Upper lobe of left lung (tissue), 4 donors: ENCODE data around the gene UGT1A4.

ENCODE experiments used
- CTCF ChIP-seq, 6 experiments: fragments of 450-650 bp in 4 of 6; fragments of 200-600 bp in 2 of 6; sonication (generic) in 2 of 6; IDR thresholded peaks; one replicate each; pipeline ENCODE4 v1.5.1; 2016 to 2019; ENCODE audit warnings: antibody characterized with exemption in 6 of 6
- POLR2A ChIP-seq, 4 donors: fragments of 450-650 bp; IDR thresholded peaks; one replicate each; pipeline ENCODE4 v1.5.1; 2016 to 2017; ENCODE audit warnings: antibody characterized with exemption in 4 of 4, mild to moderate bottlenecking in 2 of 4
- POLR2AphosphoS5 ChIP-seq, 2 donors: sonication (generic); formaldehyde crosslinking; IDR thresholded peaks; one replicate each; pipeline ENCODE4 v1.5.1; 2017; ENCODE audit warnings: antibody characterized with exemption in 2 of 2

DNA sequence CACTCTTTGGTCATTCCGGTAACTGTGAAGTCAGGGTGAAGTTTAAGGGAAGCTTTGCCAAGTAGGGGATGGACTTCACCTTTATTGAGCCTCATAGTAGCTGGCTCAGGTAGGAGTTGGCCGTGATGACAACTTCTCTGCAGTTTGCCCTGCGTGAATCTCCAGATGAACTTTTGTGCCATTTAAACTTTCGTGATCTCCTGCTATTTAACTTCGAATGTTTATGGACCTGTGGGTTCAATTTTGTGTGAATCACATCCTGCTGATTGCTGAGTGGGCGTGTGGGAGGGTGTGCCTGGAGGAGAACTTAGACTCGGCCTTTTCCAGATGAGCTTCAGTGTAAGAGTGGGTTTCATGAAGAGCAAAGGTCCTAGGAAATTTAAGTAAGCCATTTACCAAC, 45.7 kb downstream of the UGT1A4 start:
- TF ChIP-seq CTCF (IDR thresholded peaks at IDR 0.05) (no peak), POLR2AphosphoS5 (IDR thresholded peaks at IDR 0.05) (no peak), POLR2A (IDR thresholded peaks at IDR 0.05) (no peak)
